GM23338 (cell line): ENCODE data around the gene CELSR1. TPM values are rescaled to one million over a fixed set of nuclear protein-coding genes. Genes with fewer than 3 reads are reported as not detected.

Experiments
- ATAC-seq: fragments of 200-7000 bp; cut with Tn5 transposase; 3 replicates; pipeline ENCODE4 v1.9.1; 2020
- DNase-seq: peaks from one replicate; pipeline ENCODE4 v3.0.0-alpha.2; 2015; ENCODE audit warnings: low spot score
- H2AFZ ChIP-seq: fragments of 200-600 bp; sonication (generic); 2 replicates; pipeline ENCODE4 v1.8.0; 2016; ENCODE audit warnings: antibody characterized with exemption, mild to moderate bottlenecking, moderate library complexity
- H3F3A ChIP-seq: fragments of 200-600 bp; sonication (generic); replicated peaks from 2 replicates; pipeline ENCODE4 v1.8.0; 2017; ENCODE audit warnings: antibody characterized with exemption, mixed run types, low read depth
- H3K27ac ChIP-seq: fragments of 200-600 bp; sonication (generic); 2 replicates; pipeline ENCODE4 v1.6.1; 2016; ENCODE audit warnings: low read depth
- H3K27me3 ChIP-seq: fragments of 200-600 bp; sonication (generic); 2 replicates; pipeline ENCODE4 v1.8.0; 2016; ENCODE audit warnings: mild to moderate bottlenecking, mixed run types, moderate library complexity; ENCODE audit not compliant: insufficient read depth
- H3K36me3 ChIP-seq: fragments of 200-600 bp; sonication (generic); 2 replicates; pipeline ENCODE4 v1.8.0; 2016; ENCODE audit warnings: mild to moderate bottlenecking; ENCODE audit not compliant: insufficient read depth
- H3K4me1 ChIP-seq: fragments of 200-600 bp; sonication (generic); 2 replicates; pipeline ENCODE4 v1.8.0; 2016; ENCODE audit warnings: mild to moderate bottlenecking, moderate library complexity; ENCODE audit not compliant: insufficient read depth
- H3K4me2 ChIP-seq: fragments of 200-600 bp; sonication (generic); 2 replicates; pipeline ENCODE4 v1.7.1; 2017; ENCODE audit warnings: mixed run types
- H3K4me3 ChIP-seq: fragments of 200-600 bp; sonication (generic); 2 replicates; pipeline ENCODE4 v1.6.1; 2016; ENCODE audit warnings: mixed run types
- H3K79me2 ChIP-seq: fragments of 200-600 bp; sonication (generic); replicated peaks from 2 replicates; pipeline ENCODE4 v1.8.0; 2017; ENCODE audit warnings: mild to moderate bottlenecking; ENCODE audit not compliant: insufficient read depth
- H3K9me2 ChIP-seq: fragments of 200-600 bp; sonication (generic); 2 replicates; pipeline ENCODE4 v1.8.0; 2017; ENCODE audit not compliant: insufficient read depth
- H4K20me1 ChIP-seq: fragments of 200-600 bp; sonication (generic); replicated peaks from 2 replicates; pipeline ENCODE4 v1.8.0; 2017; ENCODE audit warnings: mild to moderate bottlenecking; ENCODE audit not compliant: insufficient read depth
- H3K27ac Mint-ChIP-seq: 2 replicates; pipeline ENCODE4 v1.8.0; 2020; ENCODE audit warnings: inconsistent platforms, mild to moderate bottlenecking, moderate library complexity, mixed read lengths
- H3K27me3 Mint-ChIP-seq: 3 replicates; pipeline ENCODE4 v1.8.0; 2022; ENCODE audit warnings: low read depth, mild to moderate bottlenecking, moderate library complexity, mixed read lengths, inconsistent platforms; ENCODE audit not compliant: insufficient read depth, poor library complexity
- H3K36me3 Mint-ChIP-seq: 3 replicates; pipeline ENCODE4 v1.8.0; 2021; ENCODE audit warnings: low read depth, mild to moderate bottlenecking, inconsistent platforms, moderate library complexity, mixed read lengths
- H3K4me1 Mint-ChIP-seq: 3 replicates; pipeline ENCODE4 v1.8.0; 2020; ENCODE audit warnings: mild to moderate bottlenecking, inconsistent platforms, mixed read lengths
- H3K4me3 Mint-ChIP-seq: 3 replicates; pipeline ENCODE4 v1.8.0; 2021; ENCODE audit warnings: moderate library complexity, mild to moderate bottlenecking, inconsistent platforms, mixed read lengths
- H3K9me3 Mint-ChIP-seq: 3 replicates; pipeline ENCODE4 v1.8.0; 2020; ENCODE audit warnings: moderate library complexity, mild to moderate bottlenecking, inconsistent platforms, mixed read lengths
- POLR2AphosphoS5 ChIP-seq: IDR thresholded peaks from 2 replicates; pipeline ENCODE4 v1.6.1; 2016; ENCODE audit warnings: antibody characterized with exemption, low read depth
- STAT1 ChIP-seq: IDR thresholded peaks from one replicate; pipeline ENCODE4 v1.6.1; 2016; ENCODE audit warnings: antibody characterized with exemption; ENCODE audit not compliant: unreplicated experiment
- ZNF331 ChIP-seq: fragments of 250-450 bp; sonication (Bioruptor Pico); IDR thresholded peaks from 2 replicates; pipeline ENCODE4 v1.5.0; 2020; ENCODE audit warnings: low read depth, mild to moderate bottlenecking, moderate library complexity
- ZNF462 ChIP-seq: fragments of 250-450 bp; sonication (Bioruptor Pico); IDR thresholded peaks from 2 replicates; pipeline ENCODE4 v1.5.0; 2020; ENCODE audit warnings: mild to moderate bottlenecking, moderate library complexity
- polyA plus RNA-seq: library from polyadenylated mRNA; unstranded; fragments of >200 nt; fragmentation: Nextera tagmentation; extraction: Ambion mirVana; gene quantifications from 2 replicates; pipeline ENCODE4 v1.2.1, GENCODE V29; 2016
- total RNA-seq: library from RNA; depleted of rRNA; stranded (reverse); fragments of >200 nt; shearing (Covaris generic); gene quantifications from 2 replicates; pipeline ENCODE4 v1.2.3, GENCODE V29; 2014
- TF ChIP-seq, protein P1 (sequence below): IDR thresholded peaks from 2 replicates; pipeline ENCODE4 v1.6.1; 2016; ENCODE audit warnings: antibody characterized with exemption
- TF ChIP-seq, protein P2 (sequence below): IDR thresholded peaks from one replicate; pipeline ENCODE4 v1.6.1; 2018; ENCODE audit warnings: antibody characterized with exemption; ENCODE audit not compliant: unreplicated experiment
- TF ChIP-seq, protein P3 (sequence below), 2 experiments: fragments of 200-600 bp in 1 of 2; sonication (generic) in 1 of 2; conservative IDR thresholded peaks; 2 replicates each; pipeline versions ENCODE4 v1.5.1 to v1.6.1; 2016 to 2017; ENCODE audit warnings: antibody characterized with exemption in 2 of 2, low read depth in 2 of 2, mild to moderate bottlenecking in 2 of 2, moderate library complexity in 1 of 2

The CELSR1 gene
- total and polyA plus RNA-seq, 2 experiments from 2014 or later = 4.8 to 20.4 TPM

DNA sequence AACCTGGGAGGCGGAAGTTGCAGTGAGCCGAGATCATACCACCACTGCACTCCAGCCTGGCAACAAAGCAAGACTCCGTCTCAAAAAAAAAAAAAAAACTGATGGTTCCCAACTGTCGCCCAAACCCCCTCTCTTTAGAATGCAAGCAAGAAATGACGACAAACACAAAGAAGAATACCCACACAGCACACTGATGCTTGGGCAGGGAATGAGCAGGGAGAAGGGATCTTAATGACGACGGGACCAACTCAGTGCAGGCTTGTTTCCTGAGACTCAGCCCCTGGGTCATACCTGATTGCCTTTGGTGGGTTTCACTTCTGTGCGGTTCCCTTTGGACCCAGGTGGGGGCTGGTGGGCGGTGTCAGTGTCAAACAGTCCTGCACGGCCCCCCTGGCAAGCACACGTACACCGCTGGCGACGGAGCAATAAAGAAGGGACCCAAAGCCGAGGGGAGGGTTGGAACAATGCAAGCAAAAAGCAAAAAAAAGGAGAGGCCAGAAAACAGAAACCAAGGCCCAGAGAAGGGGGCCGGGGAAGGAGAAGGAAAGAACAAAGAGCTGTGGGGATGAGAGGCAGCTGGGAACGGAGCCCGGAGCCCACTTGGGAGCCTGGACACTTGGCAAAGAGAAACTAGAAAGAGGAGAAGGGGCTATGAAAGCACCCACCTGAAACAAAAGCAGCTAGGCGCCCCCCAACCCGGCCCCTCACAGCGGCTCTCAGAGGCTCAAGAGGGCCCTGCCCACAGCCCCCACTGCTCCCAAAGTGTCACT is 99.6 kb downstream of the CELSR1 start:
- no peaks in the 10 kb centered on the region for H3K36me3 Mint-ChIP-seq
- H4K20me1 ChIP-seq = no peaks in the 10 kb centered on the region
- H3K27me3 Mint-ChIP-seq = peaks cover 2% of the 10 kb centered on the region
- no peak overlapping the region for H3K4me2 ChIP-seq
- H2AFZ ChIP-seq = no peak overlapping the region
- no peaks in the 10 kb centered on the region for H3K9me3 Mint-ChIP-seq
- H3F3A ChIP-seq = no peaks in the 10 kb centered on the region
- no peak overlapping the region for H3K4me3 Mint-ChIP-seq
- no peaks in the 10 kb centered on the region for H3K27me3 ChIP-seq
- peaks cover 4% of the 10 kb centered on the region; the same call in 1 of the 2 replicates for H3K4me1 ChIP-seq
- no peaks in the 10 kb centered on the region for H3K79me2 ChIP-seq
- no peaks in the 10 kb centered on the region for H3K36me3 ChIP-seq
- DNase-seq = no peak
- H3K9me2 ChIP-seq = no peaks in the 10 kb centered on the region
- TF ChIP-seq, protein P1, sequence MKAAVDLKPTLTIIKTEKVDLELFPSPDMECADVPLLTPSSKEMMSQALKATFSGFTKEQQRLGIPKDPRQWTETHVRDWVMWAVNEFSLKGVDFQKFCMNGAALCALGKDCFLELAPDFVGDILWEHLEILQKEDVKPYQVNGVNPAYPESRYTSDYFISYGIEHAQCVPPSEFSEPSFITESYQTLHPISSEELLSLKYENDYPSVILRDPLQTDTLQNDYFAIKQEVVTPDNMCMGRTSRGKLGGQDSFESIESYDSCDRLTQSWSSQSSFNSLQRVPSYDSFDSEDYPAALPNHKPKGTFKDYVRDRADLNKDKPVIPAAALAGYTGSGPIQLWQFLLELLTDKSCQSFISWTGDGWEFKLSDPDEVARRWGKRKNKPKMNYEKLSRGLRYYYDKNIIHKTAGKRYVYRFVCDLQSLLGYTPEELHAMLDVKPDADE = no peak
- TF ChIP-seq ZNF462 (CRISPR knock-in tag) (no peak), ZNF331 (CRISPR knock-in tag) (no peak), POLR2AphosphoS5 (no peak), STAT1 (no peak)
- TF ChIP-seq, protein P2, sequence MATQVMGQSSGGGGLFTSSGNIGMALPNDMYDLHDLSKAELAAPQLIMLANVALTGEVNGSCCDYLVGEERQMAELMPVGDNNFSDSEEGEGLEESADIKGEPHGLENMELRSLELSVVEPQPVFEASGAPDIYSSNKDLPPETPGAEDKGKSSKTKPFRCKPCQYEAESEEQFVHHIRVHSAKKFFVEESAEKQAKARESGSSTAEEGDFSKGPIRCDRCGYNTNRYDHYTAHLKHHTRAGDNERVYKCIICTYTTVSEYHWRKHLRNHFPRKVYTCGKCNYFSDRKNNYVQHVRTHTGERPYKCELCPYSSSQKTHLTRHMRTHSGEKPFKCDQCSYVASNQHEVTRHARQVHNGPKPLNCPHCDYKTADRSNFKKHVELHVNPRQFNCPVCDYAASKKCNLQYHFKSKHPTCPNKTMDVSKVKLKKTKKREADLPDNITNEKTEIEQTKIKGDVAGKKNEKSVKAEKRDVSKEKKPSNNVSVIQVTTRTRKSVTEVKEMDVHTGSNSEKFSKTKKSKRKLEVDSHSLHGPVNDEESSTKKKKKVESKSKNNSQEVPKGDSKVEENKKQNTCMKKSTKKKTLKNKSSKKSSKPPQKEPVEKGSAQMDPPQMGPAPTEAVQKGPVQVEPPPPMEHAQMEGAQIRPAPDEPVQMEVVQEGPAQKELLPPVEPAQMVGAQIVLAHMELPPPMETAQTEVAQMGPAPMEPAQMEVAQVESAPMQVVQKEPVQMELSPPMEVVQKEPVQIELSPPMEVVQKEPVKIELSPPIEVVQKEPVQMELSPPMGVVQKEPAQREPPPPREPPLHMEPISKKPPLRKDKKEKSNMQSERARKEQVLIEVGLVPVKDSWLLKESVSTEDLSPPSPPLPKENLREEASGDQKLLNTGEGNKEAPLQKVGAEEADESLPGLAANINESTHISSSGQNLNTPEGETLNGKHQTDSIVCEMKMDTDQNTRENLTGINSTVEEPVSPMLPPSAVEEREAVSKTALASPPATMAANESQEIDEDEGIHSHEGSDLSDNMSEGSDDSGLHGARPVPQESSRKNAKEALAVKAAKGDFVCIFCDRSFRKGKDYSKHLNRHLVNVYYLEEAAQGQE = no peak
- TF ChIP-seq, protein P3, sequence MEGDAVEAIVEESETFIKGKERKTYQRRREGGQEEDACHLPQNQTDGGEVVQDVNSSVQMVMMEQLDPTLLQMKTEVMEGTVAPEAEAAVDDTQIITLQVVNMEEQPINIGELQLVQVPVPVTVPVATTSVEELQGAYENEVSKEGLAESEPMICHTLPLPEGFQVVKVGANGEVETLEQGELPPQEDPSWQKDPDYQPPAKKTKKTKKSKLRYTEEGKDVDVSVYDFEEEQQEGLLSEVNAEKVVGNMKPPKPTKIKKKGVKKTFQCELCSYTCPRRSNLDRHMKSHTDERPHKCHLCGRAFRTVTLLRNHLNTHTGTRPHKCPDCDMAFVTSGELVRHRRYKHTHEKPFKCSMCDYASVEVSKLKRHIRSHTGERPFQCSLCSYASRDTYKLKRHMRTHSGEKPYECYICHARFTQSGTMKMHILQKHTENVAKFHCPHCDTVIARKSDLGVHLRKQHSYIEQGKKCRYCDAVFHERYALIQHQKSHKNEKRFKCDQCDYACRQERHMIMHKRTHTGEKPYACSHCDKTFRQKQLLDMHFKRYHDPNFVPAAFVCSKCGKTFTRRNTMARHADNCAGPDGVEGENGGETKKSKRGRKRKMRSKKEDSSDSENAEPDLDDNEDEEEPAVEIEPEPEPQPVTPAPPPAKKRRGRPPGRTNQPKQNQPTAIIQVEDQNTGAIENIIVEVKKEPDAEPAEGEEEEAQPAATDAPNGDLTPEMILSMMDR (conservative IDR thresholded peaks at IDR 0.05; ENCODE audit: low read depth in 2 of 2) = no peak
- ATAC-seq = no peak
- H3K4me3 ChIP-seq = no peak overlapping the region
- peaks cover 8% of the 10 kb centered on the region; the same call in 2 of the 3 replicates for H3K4me1 Mint-ChIP-seq
- H3K27ac ChIP-seq = no peak overlapping the region
- H3K27ac Mint-ChIP-seq = peak overlapping the region; percentile 81
